HG03571 (cell line): ENCODE measurements around the gene ANTXR2.
A peak's percentile ranks its signal among the peaks of the same experiment; 100 is the strongest.

Experiments used
- ATAC-seq: cut with Tn5 transposase; IDR thresholded peaks from one replicate; pipeline ENCODE4 v1.9.1; 2021; ENCODE audit not compliant: unreplicated experiment

Gene ANTXR2

GRCh38 chr4:80069837-80070731, 2.9 kb downstream of the ANTXR2 start:
- no peak for ATAC-seq

- no peak for ATAC-seq
Observed at GRCh38 chr4:80069108-80069836, 3.8 kb downstream of the ANTXR2 start.

- ATAC-seq: no peak
Observed at GRCh38 chr4:80065601-80066000, 7.4 kb downstream of the ANTXR2 start.

GRCh38 chr4:80062527-80062926, 10.5 kb downstream of the ANTXR2 start:
- no peak for ATAC-seq

- no peak for ATAC-seq
Observed at GRCh38 chr4:80060804-80061203, 12.2 kb downstream of the ANTXR2 start.

GRCh38 chr4:80058740-80059139, 14.3 kb downstream of the ANTXR2 start:
- ATAC-seq: peak; percentile 99

DNA sequence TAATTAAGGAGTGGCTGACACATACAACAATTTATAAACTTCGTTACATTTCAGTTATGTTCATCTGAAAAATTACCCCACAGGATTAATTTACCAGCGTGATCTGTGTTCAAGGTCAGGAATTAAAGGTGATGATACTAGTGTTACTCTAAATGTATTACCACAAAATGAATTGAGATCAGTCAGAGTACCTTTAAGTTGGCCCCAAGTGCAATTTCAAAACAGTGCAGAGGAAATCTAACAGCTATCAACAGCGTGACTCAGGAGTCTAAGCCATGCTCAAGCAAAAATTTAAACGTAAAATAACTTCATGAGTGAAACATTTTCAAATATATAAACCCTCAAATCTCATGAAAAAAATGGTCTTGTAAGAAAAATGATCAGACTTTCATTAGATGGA, 18.7 kb downstream of the ANTXR2 start:
- no peak for ATAC-seq

- ATAC-seq: no peak
Observed at GRCh38 chr4:80053140-80053910, 19.7 kb downstream of the ANTXR2 start.

- no peak for ATAC-seq
Observed at GRCh38 chr4:80049813-80050534, 23.1 kb downstream of the ANTXR2 start.

DNA sequence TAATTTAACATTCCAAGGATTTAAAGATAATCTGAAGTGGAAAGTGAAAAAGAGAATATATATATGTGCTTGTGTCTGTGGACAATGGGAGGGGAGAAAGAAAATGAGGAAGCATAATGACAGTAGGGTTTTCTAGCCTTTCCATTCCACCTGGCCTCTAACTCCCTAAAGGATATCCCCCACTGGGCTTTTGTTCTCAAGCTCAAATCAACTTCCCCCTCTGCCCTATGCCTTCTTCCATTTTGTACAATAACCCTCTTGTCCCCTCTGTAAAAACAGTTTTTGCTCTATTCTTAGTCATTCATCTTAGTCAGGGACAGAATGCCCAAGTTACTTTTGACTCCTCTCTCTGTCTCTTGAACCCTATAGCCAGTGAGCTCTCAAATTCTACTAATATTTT, 23.6 kb downstream of the ANTXR2 start:
- ATAC-seq: no peak

DNA sequence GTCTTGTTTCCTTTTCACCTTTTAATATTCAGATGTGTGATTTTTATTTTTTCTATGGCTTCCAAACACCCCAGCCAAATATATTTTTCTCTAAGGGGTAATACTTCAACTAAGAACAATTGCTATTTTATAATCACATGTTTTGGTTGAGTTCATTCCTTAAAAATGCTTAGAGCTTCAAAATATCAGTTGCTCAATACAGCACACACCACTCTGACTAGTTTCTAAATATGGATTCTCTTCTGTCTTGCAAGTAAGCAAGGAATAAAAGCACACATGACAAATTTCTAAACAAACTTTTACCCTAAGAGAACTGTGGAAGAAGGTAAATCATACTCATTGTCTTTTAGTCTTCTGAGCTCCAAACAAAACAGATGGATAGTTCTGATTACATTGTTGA, 27.2 kb downstream of the ANTXR2 start:
- no peak for ATAC-seq

- no peak for ATAC-seq
Observed at GRCh38 chr4:80043541-80043940, 29.5 kb downstream of the ANTXR2 start.

- no peak for ATAC-seq
Observed at GRCh38 chr4:80042821-80043220, 30.2 kb downstream of the ANTXR2 start.

- no peak for ATAC-seq
Observed at GRCh38 chr4:80037864-80038263, 35.2 kb downstream of the ANTXR2 start.

DNA sequence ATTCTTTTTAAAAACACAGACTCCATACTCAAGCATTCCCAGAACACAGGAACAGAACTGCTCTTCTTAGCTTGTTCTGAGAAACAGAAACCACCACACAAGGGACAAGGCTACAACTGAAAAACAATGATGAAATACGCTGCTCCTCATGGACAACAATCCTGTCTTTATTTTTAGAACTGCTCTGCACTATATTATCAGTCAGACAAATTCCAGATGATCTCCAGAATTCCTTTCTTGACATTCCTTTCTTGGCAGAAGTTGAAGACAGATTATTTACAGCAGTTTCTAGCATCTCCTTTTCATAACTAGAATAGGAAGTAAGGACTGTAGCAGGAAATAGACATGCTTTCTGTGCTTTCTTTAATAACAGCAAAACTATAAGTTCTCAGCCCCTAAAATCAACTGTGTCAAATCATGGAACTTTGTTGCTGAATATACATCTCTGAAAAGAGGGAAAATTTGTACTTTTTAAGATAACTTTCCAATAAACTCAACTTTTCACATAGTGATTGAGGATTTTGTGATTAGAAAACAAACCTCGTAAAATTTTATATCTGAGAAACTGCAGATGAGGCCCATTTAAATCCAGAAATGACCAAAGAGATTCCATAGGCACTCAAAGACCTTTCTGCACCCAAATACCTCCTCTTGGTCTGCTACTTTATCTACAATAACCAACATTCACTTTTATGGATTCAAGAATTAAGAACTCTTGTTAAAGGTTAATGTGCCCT, 35.9 kb downstream of the ANTXR2 start:
- no peak for ATAC-seq

- ATAC-seq: no peak
Observed at GRCh38 chr4:80036306-80036705, 36.7 kb downstream of the ANTXR2 start.

GRCh38 chr4:80035336-80035735, 37.7 kb downstream of the ANTXR2 start:
- no peak for ATAC-seq

DNA sequence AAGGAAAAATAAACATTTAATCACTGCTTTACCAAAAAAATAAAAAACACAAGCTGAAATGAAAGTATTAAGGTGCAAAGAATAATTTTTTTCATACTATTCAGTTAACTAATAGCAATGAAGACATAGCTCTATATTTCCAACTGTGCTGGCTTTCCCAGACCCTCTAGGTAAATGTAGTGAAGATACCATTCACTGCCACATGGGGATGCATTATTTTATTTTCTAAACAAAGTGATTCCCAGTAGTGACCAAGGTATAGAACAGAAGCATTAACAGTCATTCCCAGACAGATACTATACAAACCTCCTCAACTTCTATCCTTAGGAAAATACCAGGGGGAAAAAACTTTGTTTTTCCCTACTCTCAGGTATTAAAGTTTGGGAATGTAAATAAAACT, 39.4 kb downstream of the ANTXR2 start:
- no peak for ATAC-seq

DNA sequence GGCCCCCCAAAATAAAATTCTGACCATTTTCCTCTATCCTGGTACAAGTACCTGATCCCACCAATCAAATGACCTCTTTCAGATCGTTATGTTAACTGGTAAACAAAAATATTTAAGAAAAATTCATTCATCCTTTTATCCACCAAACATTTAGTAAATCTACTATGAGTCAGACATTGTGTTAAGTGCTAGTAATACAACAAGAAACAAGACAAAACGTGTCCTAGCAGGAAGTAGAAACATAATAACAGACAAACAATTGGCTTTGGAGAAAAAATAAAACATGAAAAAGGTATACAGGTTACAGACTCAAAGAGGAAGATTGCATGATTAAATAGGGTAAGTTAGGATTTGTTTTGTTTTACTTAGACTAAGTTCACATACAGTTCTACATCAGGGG, 43.7 kb downstream of the ANTXR2 start:
- no peak for ATAC-seq

GRCh38 chr4:80027611-80028010, 45.4 kb downstream of the ANTXR2 start:
- no peak for ATAC-seq
